Right cardiac atrium (tissue), 5 donors: ENCODE data around the gene HOOK1. TPM values are rescaled to one million over a fixed set of nuclear protein-coding genes. Genes with fewer than 3 reads are reported as not detected.
A peak's percentile ranks its signal among the peaks of the same experiment; 100 is the strongest.

ENCODE experiments used
- ATAC-seq, 2 donors: fragments of 200-7000 bp; cut with Tn5 transposase; one replicate each; pipeline versions ENCODE4 v1.8.0 to v1.9.1; 2020; ENCODE audit warnings: moderate library complexity in 2 of 2, mild to moderate bottlenecking in 1 of 2
- DNase-seq, 3 donors: peaks; one replicate each; pipeline ENCODE4 v3.0.0-alpha.2; 2020
- H3K27ac ChIP-seq: one replicate; pipeline ENCODE4 v1.5.1; 2013; ENCODE audit warnings: mild to moderate bottlenecking, low read length, control low read depth, moderate library complexity
- H3K27me3 ChIP-seq: one replicate; pipeline ENCODE4 v1.6.1; 2013; ENCODE audit not compliant: control insufficient read depth, insufficient read depth
- H3K4me1 ChIP-seq: one replicate; pipeline ENCODE4 v1.6.1; 2013; ENCODE audit warnings: low read length; ENCODE audit not compliant: control insufficient read depth, insufficient read depth
- H3K4me3 ChIP-seq: one replicate; pipeline ENCODE4 v1.5.1; 2013; ENCODE audit warnings: low read length, control low read depth
- H3K9me3 ChIP-seq: one replicate; pipeline ENCODE4 v1.6.1; 2013; ENCODE audit warnings: low read length; ENCODE audit not compliant: control insufficient read depth
- WGBS: extraction: QIAGEN DNeasy Blood & Tissue Kit; methylation state at CpG from one replicate; pipeline ENCODE4 v1.1.7; 2013; 5-methylcytosine and 5-hydroxymethylcytosine counted together
- intact Hi-C, 4 donors: fragments of 100-400 bp; cut with DNase I; formaldehyde crosslinking; loops; one replicate each; pipeline versions ENCODE4 v1.11.0 to v1.14.0; 2022 to 2023
- polyA plus RNA-seq: library from polyadenylated mRNA; stranded (reverse); fragments of 200-250 nt; gene quantifications from one replicate; pipeline ENCODE4 v1.2.3, GENCODE V29; 2013
- total RNA-seq, 4 donors: library from RNA; stranded (reverse); fragmentation: NEBNext Ultra II Directional; extraction: Animal tissue kit (Norgen Biotek cat#: 25700); gene quantifications; one replicate each; pipeline ENCODE4 v1.2.1, GENCODE V29; 2021
- donor health status: healthy with polysubstance abuse.
- donor health status: DM: no; HTN: yes; CAD: no.
- donor health status: DM: no; HTN: no; CAD: no.
- donor health status: DM: no; HTN: yes; CAD: no; lungs with severe emphysema.
- donor health status: DM: yes; HTN: yes; CAD: no.

Gene HOOK1
- total and polyA plus RNA-seq, 5 donors = 3.9 to 12.0 (median 9.6) TPM

- intact Hi-C loops = no loop called here
- WGBS = 76% methylated on average over 2 of the region's 2 CpGs
- ATAC-seq (no peak), DNase-seq (no peak)
- H3K27ac ChIP-seq = no peak overlapping the region
- H3K27me3 ChIP-seq = no peaks in the 10 kb centered on the region
- H3K9me3 ChIP-seq = no peaks in the 10 kb centered on the region
- no peaks in the 10 kb centered on the region for H3K4me1 ChIP-seq
- no peak overlapping the region for H3K4me3 ChIP-seq
Observed at GRCh38 chr1:59779949-59780348, 34.8 kb upstream of the HOOK1 start.

GRCh38 chr1:59788825-59789224, 25.9 kb upstream of the HOOK1 start:
- ATAC-seq (no peak), DNase-seq (no peak)
- Histone ChIP-seq H3K4me3 (no peak overlapping the region), H3K27me3 (no peaks in the 10 kb centered on the region), H3K27ac (no peak overlapping the region), H3K9me3 (no peaks in the 10 kb centered on the region), H3K4me1 (no peaks in the 10 kb centered on the region)
- intact Hi-C loops = no loop called here

GRCh38 chr1:59798600-59798999, 16.1 kb upstream of the HOOK1 start:
- no peak for ATAC-seq
- Histone ChIP-seq H3K4me3 (no peak overlapping the region), H3K4me1 (no peaks in the 10 kb centered on the region), H3K27ac (no peak overlapping the region), H3K27me3 (no peaks in the 10 kb centered on the region), H3K9me3 (no peaks in the 10 kb centered on the region)
- intact Hi-C loops = no loop called here
- DNase-seq = no peak

- H3K27ac ChIP-seq = no peak overlapping the region
- intact Hi-C loops = no loop called here
- H3K27me3 ChIP-seq = no peaks in the 10 kb centered on the region
- no peak overlapping the region for H3K4me3 ChIP-seq
- 46% methylated on average over 1 of the region's 1 CpG for WGBS
- H3K4me1 ChIP-seq = no peaks in the 10 kb centered on the region
- ATAC-seq (no peak), DNase-seq (no peak)
- H3K9me3 ChIP-seq = no peaks in the 10 kb centered on the region
Observed at GRCh38 chr1:59803458-59804038, 11.2 kb upstream of the HOOK1 start.

- ATAC-seq (no peak), DNase-seq (no peak)
- H3K27ac ChIP-seq = no peak overlapping the region
- intact Hi-C loops = no loop called here
- H3K4me3 ChIP-seq = no peak overlapping the region
- no peaks in the 10 kb centered on the region for H3K9me3 ChIP-seq
- no peaks in the 10 kb centered on the region for H3K4me1 ChIP-seq
- no peaks in the 10 kb centered on the region for H3K27me3 ChIP-seq
Observed at GRCh38 chr1:59804301-59804700, 10.4 kb upstream of the HOOK1 start.

- no peak for ATAC-seq
- intact Hi-C loops = no loop called here
Observed at GRCh38 chr1:59805554-59805953, 9.2 kb upstream of the HOOK1 start.

GRCh38 chr1:59814180-59814900, 409 bp upstream of the HOOK1 start:
- no peaks in the 10 kb centered on the region for H3K27me3 ChIP-seq
- intact Hi-C loops = no loop called here
- no peaks in the 10 kb centered on the region for H3K4me1 ChIP-seq
- no peaks in the 10 kb centered on the region for H3K9me3 ChIP-seq
- DNase-seq (peak; percentile 70 to 90 (median 85)), ATAC-seq (peak; percentile 93 to 94)
- 10% methylated on average over 50 of the region's 50 CpGs for WGBS
- peak overlapping the region; percentile 52 for H3K4me3 ChIP-seq
- no peak overlapping the region for H3K27ac ChIP-seq

More at GRCh38 chr1:59805554-59805953, 9.2 kb upstream of the HOOK1 start:
- DNase-seq = no peak
- H3K4me3 ChIP-seq = no peak overlapping the region
- H3K9me3 ChIP-seq = no peaks in the 10 kb centered on the region
- H3K27ac ChIP-seq = no peak overlapping the region
- H3K27me3 ChIP-seq = no peaks in the 10 kb centered on the region
- no peaks in the 10 kb centered on the region for H3K4me1 ChIP-seq

GRCh38 chr1:59815892-59816291, 1.1 kb downstream of the HOOK1 start:
- 58% methylated on average over 3 of the region's 3 CpGs for whole genome bisulfite sequencing

GRCh38 chr1:59816318-59816878, 1.6 kb downstream of the HOOK1 start:
- H3K9me3 ChIP-seq = no peaks in the 10 kb centered on the region
- no peak for DNase-seq
- H3K4me3 ChIP-seq = no peak overlapping the region
- H3K27ac ChIP-seq = no peak overlapping the region
- 57% methylated on average over 5 of the region's 5 CpGs for WGBS
- intact Hi-C loops = no loop called here
- no peaks in the 10 kb centered on the region for H3K27me3 ChIP-seq
- no peak for ATAC-seq
- H3K4me1 ChIP-seq = no peaks in the 10 kb centered on the region

More at GRCh38 chr1:59815892-59816291, 1.1 kb downstream of the HOOK1 start:
- ATAC-seq = no peak
- Histone ChIP-seq H3K9me3 (no peaks in the 10 kb centered on the region), H3K27me3 (no peaks in the 10 kb centered on the region), H3K27ac (no peak overlapping the region), H3K4me3 (no peak overlapping the region), H3K4me1 (no peaks in the 10 kb centered on the region)
- no peak for DNase-seq
- intact Hi-C loops = no loop called here

GRCh38 chr1:59819566-59820438, 5.1 kb downstream of the HOOK1 start:
- H3K27me3 ChIP-seq = no peaks in the 10 kb centered on the region
- ATAC-seq (no peak), DNase-seq (no peak)
- no peak overlapping the region for H3K4me3 ChIP-seq
- intact Hi-C loops = no loop called here
- H3K9me3 ChIP-seq = no peaks in the 10 kb centered on the region
- no peak overlapping the region for H3K27ac ChIP-seq
- no peaks in the 10 kb centered on the region for H3K4me1 ChIP-seq

GRCh38 chr1:59827055-59827643, 12.4 kb downstream of the HOOK1 start:
- intact Hi-C loops = no loop called here
- Histone ChIP-seq H3K27me3 (no peaks in the 10 kb centered on the region), H3K27ac (no peak overlapping the region), H3K4me1 (no peaks in the 10 kb centered on the region), H3K4me3 (no peak overlapping the region), H3K9me3 (no peaks in the 10 kb centered on the region)
- ATAC-seq (no peak), DNase-seq (no peak)
- WGBS = 86% methylated on average over 4 of the region's 4 CpGs
